HG03159 (cell line): ENCODE measurements around the gene LRRC4C.
"Not testable (repeated sequence)": the region's sequence is repeated elsewhere in the genome, so short reads cannot be mapped to it uniquely, and the experiment has no call there.

Source experiments
- ATAC-seq: cut with Tn5 transposase; IDR thresholded peaks from one replicate; pipeline ENCODE4 v1.9.1; 2021; ENCODE audit warnings: mild to moderate bottlenecking, moderate library complexity; ENCODE audit not compliant: unreplicated experiment

Gene LRRC4C

GRCh38 chr11:40188848-40189247 lies 1270.6 kb downstream of the LRRC4C start:
- no peak for ATAC-seq

- no peak for ATAC-seq
Observed at GRCh38 chr11:40187295-40187694, 1272.2 kb downstream of the LRRC4C start.

- no peak for ATAC-seq
Observed at GRCh38 chr11:40186437-40187263, 1272.8 kb downstream of the LRRC4C start.

GRCh38 chr11:40185793-40186192 lies 1273.7 kb downstream of the LRRC4C start:
- ATAC-seq: no peak

- ATAC-seq: peak; percentile 82
Observed at GRCh38 chr11:40183073-40184064, 1276.1 kb downstream of the LRRC4C start.

- ATAC-seq: no peak
Observed at GRCh38 chr11:40179541-40179940, 1279.9 kb downstream of the LRRC4C start.

- no peak for ATAC-seq
Observed at GRCh38 chr11:40178470-40178869, 1281.0 kb downstream of the LRRC4C start.

GRCh38 chr11:40175980-40176379 lies 1283.5 kb downstream of the LRRC4C start:
- ATAC-seq: no peak

- ATAC-seq: no peak
Observed at GRCh38 chr11:40170078-40170477, 1289.4 kb downstream of the LRRC4C start.

GRCh38 chr11:40168414-40168813 lies 1291.0 kb downstream of the LRRC4C start:
- ATAC-seq: peak; percentile 89

GRCh38 chr11:40167805-40168204 lies 1291.6 kb downstream of the LRRC4C start:
- not testable (repeated sequence) for ATAC-seq

GRCh38 chr11:40166892-40167291 lies 1292.6 kb downstream of the LRRC4C start:
- no peak for ATAC-seq

- no peak for ATAC-seq
Observed at GRCh38 chr11:40162901-40163883, 1296.3 kb downstream of the LRRC4C start.

GRCh38 chr11:40161854-40162410 lies 1297.5 kb downstream of the LRRC4C start:
- ATAC-seq: no peak

- ATAC-seq: no peak
Observed at GRCh38 chr11:40160418-40160817, 1299.0 kb downstream of the LRRC4C start.

GRCh38 chr11:40149721-40150120 lies 1309.7 kb downstream of the LRRC4C start:
- no peak for ATAC-seq

GRCh38 chr11:40140560-40140959 lies 1318.9 kb downstream of the LRRC4C start:
- ATAC-seq: no peak

GRCh38 chr11:40139536-40139935 lies 1319.9 kb downstream of the LRRC4C start:
- no peak for ATAC-seq

- ATAC-seq: no peak
Observed at GRCh38 chr11:40139066-40139465, 1320.4 kb downstream of the LRRC4C start.
